Activated CD8-positive, alpha-beta T cell treated with anti-CD3 and anti-CD28 coated beads, Interleukin-2, amount 10 ng/mL, durations not matched to agents 7 days and 5 days (primary cell): Measurements from ENCODE around the gene COL6A2. TPM values are rescaled to one million over a fixed set of nuclear protein-coding genes. Genes with fewer than 3 reads are reported as not detected.
A peak's percentile ranks its signal among the peaks of the same experiment; 100 is the strongest.

ENCODE experiments used
- ATAC-seq: fragments of 150-1000 bp; cut with Tn5 transposase; one replicate; pipeline ENCODE4 v1.10.0; 2021; ENCODE audit warnings: moderate library complexity
- CTCF ChIA-PET: fragments of 350-600 bp; sonication (Branson Sonifier 250); formaldehyde crosslinking; loops from one replicate; lab custom pipeline; 2021; ENCODE audit warnings: antibody characterized with exemption; lab: Charles Lee
- POLR2A ChIA-PET: fragments of 350-600 bp; sonication (Branson Sonifier 250); formaldehyde crosslinking; loops from one replicate; lab custom pipeline; 2021; ENCODE audit warnings: antibody characterized with exemption; lab: Charles Lee
- DNase-seq: peaks from one replicate; pipeline ENCODE4 v3.0.0-alpha.2; 2020
- H3K27ac Mint-ChIP-seq: one replicate; pipeline ENCODE4 v1.8.0; 2021; ENCODE audit warnings: mild to moderate bottlenecking, mixed read lengths
- H3K27me3 Mint-ChIP-seq: one replicate; pipeline ENCODE4 v1.8.0; 2021; ENCODE audit warnings: low read depth, mixed read lengths
- H3K36me3 Mint-ChIP-seq: one replicate; pipeline ENCODE4 v1.8.0; 2021; ENCODE audit warnings: low read depth, mixed read lengths
- H3K4me1 Mint-ChIP-seq: one replicate; pipeline ENCODE4 v1.8.0; 2021; ENCODE audit warnings: low read depth, mixed read lengths
- H3K4me3 Mint-ChIP-seq: one replicate; pipeline ENCODE4 v1.8.0; 2021; ENCODE audit warnings: mild to moderate bottlenecking, mixed read lengths
- H3K9me3 Mint-ChIP-seq: one replicate; pipeline ENCODE4 v1.8.0; 2022; ENCODE audit warnings: mixed read lengths; ENCODE audit not compliant: insufficient read depth
- total RNA-seq, 2 experiments: library from RNA; stranded (reverse); gene quantifications; one replicate each; pipeline ENCODE4 v1.2.3, GENCODE V29; 2021

COL6A2 gene
- 1 to 10 TPM; 6.0 to 7.2 TPM for total RNA-seq

DNA sequence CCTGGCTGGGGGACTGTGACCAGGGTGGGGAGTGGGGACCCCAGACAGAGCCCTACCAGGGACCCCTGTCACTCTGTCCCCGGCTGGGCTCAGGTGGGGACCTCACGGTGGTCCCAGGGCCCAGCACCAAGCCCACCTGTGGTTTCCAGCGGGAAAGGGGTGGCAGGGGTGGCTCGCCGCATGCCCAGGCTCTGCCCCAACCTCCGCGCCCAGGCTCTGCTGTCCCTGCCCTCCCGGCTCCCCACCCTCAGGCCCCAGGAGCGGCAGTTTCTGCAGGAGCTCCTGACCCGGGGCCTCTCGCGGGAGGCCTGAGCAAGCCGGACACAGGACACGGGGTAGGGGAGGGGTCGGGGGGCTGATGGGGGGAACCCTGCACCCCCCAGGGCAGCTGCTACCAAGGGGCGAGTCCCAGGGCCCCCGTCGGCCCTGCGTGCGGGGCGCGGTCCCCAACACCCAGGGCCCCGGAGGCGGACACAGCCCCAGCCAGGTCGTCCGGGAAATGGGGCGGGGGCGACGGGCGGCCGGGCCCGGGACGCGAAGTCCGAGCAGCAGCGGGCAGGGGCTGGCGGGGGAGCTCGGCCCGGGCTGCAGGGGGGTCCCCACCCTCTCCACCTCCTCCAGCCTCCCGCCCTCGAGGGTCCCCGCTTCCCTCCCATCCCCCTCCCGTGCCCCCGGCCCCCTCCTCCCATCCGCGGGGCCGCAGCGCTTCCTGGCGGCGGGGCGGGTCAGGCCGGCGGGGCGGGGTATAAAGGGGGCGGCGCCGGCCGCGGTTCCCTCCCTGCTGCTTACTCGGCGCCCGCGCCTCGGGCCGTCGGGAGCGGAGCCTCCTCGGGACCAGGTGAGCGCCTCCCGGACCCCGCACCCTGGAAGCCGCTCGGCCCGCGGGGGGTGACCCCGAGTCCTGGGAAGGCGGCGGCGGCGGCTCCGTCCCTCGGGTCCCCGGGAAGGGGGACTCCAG lies at the start of gene COL6A2:
Gene COL6A2, plus strand, starts transcription at position 777 of the 958 bp plus-strand sequence.
- peak; percentile 58 for DNase-seq
- ATAC-seq = peak; percentile 92
- peaks cover 17% of the 10 kb centered on the region for H3K27me3 Mint-ChIP-seq
- peaks cover 1% of the 10 kb centered on the region for H3K4me1 Mint-ChIP-seq
- H3K27ac Mint-ChIP-seq = peak within 1 kb of the TSS; percentile 7
- H3K36me3 Mint-ChIP-seq = no peaks in the 10 kb centered on the region
- H3K4me3 Mint-ChIP-seq = peak within 1 kb of the TSS; percentile 44
- H3K9me3 Mint-ChIP-seq = peaks cover 6% of the 10 kb centered on the region
- POLR2A ChIA-PET = no interaction called here
- CTCF ChIA-PET = interaction anchor here (2.5 kb wide), 1 partner anchor 125 kb away, joined by 12 read pairs; no protein-coding TSS in a partner anchor

DNA sequence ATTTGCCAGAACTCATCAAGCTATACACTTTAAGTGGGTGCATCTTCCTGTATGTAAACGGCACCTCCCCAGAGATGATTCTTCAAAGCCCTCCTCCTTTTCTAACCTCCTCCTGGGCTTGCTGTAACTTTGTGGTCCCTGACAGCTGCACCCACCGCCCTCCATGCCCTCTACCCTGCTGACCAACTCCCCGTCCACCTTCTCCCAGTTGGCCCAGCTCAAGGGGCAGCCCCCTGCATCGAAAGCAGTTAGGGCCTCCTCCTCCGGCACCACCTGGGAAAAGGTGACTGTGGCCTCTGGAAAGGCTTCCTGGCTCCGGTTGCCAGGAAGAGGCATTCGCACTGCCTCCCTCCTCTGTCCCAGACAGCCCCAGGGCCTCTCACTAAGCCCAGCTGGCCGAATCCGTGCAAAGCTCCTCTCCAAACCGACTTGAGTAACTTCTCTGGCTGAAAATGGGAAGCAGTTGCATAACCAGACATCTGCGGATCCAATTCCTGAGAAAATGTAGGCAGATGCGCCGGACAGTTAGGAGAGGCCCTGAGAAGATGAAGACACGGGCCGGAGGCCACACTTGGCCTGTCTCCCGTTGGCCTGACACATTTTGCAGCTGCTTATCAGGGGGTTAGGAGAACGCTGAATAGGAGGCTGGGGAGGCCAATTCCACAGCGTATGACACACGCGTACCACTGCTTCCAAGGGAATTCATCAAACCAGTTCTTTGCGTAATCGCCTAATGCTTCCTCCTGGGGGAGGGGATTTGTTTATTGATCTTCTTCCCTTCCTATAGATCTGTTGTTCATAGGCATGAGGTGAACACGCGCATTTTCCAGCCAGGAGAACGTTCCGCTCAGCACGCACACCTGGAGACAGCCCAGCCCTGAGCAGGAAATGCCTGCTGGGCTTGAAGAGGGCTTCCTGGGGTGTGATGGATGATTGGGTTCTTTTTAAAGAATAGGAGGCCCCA lies 48.7 kb upstream of the COL6A2 start:
- ATAC-seq = no peak

DNA sequence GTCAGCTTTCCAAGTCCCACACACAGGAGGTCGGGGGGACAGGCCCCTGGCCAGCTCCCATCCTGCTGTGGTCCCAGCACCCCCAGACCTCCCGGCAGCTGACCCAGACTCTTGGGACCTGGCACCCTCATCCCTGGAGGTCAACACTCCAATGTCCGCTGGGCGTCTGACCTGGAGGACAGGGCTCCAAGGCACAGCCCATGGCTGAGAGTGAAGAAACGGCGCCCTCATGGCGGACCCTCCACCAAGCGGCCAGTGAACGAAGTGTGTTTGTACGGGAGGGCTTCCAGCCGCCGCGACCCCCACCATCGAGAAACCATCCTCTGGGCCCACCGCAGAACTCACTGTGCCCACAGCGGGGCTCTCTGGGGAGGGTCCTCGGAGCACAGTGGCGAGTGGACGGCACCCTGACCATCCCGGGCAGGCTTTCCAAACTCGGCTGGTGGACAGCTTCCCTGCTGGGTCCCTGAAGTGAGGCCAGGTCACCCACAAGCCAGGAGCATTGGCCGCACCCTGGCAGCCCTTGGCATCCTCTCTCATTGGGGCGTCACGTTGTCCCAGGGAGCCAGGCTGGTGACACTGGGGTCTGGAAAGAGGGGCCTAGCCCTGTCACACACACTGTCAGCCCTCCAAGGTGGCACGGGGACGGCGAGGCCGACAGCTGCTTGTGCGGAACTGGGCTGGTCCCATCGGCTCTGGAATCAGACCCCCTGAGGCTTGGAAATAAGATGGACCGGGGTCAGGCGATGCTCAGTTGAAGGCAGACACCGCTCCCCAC lies 47.8 kb upstream of the COL6A2 start:
- Mint-ChIP-seq H3K27ac (no peak overlapping the region), H3K36me3 (no peaks in the 10 kb centered on the region)
- ATAC-seq = no peak

More for the DNA sequence above, 48.7 kb upstream of the COL6A2 start:
- H3K4me1 Mint-ChIP-seq = no peaks in the 10 kb centered on the region
- H3K27me3 Mint-ChIP-seq = peaks cover 3% of the 10 kb centered on the region
- H3K27ac Mint-ChIP-seq = no peak overlapping the region
- no peak for DNase-seq
- ChIA-PET POLR2A (no interaction called here), CTCF (no interaction called here)
- no peak overlapping the region for H3K4me3 Mint-ChIP-seq
- H3K36me3 Mint-ChIP-seq = no peaks in the 10 kb centered on the region
- no peaks in the 10 kb centered on the region for H3K9me3 Mint-ChIP-seq

DNA sequence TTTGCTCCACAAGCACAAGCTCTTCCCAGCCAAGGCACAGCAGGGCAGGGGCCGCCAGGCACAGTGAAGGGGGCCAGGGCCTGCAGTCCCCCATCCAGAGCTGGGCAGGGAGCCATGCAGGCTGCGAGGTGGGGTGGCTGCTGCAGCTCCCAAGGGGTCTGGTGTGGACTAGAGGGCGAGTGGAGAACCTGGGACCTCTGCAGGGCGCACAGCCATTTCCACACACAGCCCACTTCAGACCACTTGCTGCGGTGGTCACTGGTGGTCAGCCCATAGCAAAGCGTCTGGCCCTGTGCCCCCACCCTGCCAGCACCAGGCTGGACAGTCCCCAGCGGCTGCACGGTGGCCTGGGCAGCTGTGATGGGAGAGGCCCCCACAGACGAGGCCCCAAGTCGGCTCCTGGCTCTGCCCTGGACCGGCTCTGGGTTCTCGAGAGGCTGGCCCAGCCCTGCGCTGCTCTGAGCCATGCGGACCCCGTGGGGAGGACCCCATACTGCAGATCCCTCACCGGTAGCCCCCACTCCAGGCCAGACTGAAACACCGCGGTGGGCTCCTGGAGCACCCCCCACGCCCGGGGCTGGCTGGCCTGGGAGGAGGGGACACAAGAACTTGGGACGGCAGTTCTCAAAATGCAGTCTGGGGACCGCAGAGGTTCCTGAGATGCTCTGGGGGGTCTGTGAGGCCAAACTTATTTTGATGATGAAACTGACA lies 47.1 kb upstream of the COL6A2 start:
- no peaks in the 10 kb centered on the region for H3K4me1 Mint-ChIP-seq
- H3K27ac Mint-ChIP-seq = no peak overlapping the region
- H3K27me3 Mint-ChIP-seq = no peaks in the 10 kb centered on the region
- ATAC-seq (no peak), DNase-seq (no peak)
- ChIA-PET POLR2A (no interaction called here), CTCF (no interaction called here)
- H3K4me3 Mint-ChIP-seq = no peak overlapping the region
- H3K9me3 Mint-ChIP-seq = no peaks in the 10 kb centered on the region
- H3K36me3 Mint-ChIP-seq = no peaks in the 10 kb centered on the region

More for the DNA sequence above, 47.8 kb upstream of the COL6A2 start:
- Mint-ChIP-seq H3K9me3 (no peaks in the 10 kb centered on the region), H3K4me1 (no peaks in the 10 kb centered on the region), H3K4me3 (no peak overlapping the region), H3K27me3 (peaks cover 2% of the 10 kb centered on the region)
- DNase-seq = no peak
- POLR2A ChIA-PET = no interaction called here
- CTCF ChIA-PET = no interaction called here

DNA sequence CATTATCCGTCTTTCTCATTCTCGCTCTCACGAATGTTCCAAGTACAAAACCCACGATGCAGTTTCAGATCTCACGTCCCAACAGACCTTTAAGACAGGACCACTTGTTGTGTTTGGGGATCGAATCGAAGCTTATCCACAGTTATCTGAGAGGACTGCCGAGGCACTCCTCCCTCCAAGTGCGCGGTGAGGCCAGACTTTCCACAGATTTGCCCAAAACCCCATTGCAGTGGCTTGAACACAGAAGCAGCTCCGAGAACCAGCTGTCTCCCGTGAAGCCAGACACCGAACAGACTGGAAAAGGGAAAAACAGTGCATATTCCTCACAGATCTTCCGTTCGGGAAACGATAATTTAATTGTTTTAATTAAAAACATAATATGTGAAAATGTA lies 46.5 kb upstream of the COL6A2 start:
- H3K27me3 Mint-ChIP-seq = no peaks in the 10 kb centered on the region
- ATAC-seq = no peak

DNA sequence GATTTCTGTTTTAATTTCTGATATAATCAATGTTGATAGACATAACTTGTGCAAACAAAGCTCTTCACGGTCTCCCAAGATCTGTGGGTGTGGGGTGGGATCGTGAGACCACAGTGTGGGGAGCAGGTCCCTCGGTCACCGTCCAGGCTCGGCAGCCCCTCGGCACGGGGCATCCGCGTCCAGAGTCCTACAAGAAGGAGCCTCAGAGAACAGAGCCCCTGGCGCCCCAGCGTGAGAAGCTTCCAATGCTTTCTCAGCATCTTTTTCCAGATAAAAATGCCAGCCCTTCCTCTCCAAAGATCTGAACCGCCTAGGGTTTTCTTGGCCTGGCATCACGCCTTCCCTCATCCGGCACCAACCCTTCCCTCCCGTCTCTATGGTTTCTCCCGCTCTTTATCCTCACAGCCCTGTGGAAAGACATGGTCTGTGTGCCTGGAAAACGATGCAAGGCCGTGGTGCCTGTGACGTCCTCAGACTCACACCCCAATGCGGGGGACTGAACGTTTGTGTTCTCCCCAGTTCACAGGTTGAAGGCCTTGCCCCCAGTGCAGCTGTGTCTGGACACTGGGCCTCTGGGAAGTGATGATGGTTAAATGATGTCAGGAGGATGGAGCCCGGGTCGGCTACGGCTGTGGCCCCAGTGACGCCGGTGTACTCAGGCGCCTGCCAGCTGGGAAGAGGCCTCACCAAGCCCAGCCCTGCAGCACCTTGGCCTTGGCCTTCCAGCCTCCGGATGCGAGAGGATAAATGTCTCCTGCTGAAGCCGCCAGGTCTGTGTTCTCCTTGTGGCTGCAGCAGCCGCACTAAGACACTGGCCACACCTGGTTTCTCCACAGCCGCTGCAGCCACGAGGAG lies 45.9 kb upstream of the COL6A2 start:
- no peak for ATAC-seq
- H3K9me3 Mint-ChIP-seq = no peaks in the 10 kb centered on the region
- H3K27ac Mint-ChIP-seq = no peak overlapping the region
- no peaks in the 10 kb centered on the region for H3K36me3 Mint-ChIP-seq
- H3K4me3 Mint-ChIP-seq = no peak overlapping the region
- H3K27me3 Mint-ChIP-seq = no peaks in the 10 kb centered on the region
- no peak for DNase-seq
- peaks cover 7% of the 10 kb centered on the region for H3K4me1 Mint-ChIP-seq
- ChIA-PET POLR2A (no interaction called here), CTCF (no interaction called here)

More for the DNA sequence above, 46.5 kb upstream of the COL6A2 start:
- Mint-ChIP-seq H3K27ac (no peak overlapping the region), H3K4me3 (no peak overlapping the region), H3K9me3 (no peaks in the 10 kb centered on the region), H3K36me3 (no peaks in the 10 kb centered on the region), H3K4me1 (peaks cover 2% of the 10 kb centered on the region)
- DNase-seq = no peak
- CTCF ChIA-PET = no interaction called here
- POLR2A ChIA-PET = no interaction called here

DNA sequence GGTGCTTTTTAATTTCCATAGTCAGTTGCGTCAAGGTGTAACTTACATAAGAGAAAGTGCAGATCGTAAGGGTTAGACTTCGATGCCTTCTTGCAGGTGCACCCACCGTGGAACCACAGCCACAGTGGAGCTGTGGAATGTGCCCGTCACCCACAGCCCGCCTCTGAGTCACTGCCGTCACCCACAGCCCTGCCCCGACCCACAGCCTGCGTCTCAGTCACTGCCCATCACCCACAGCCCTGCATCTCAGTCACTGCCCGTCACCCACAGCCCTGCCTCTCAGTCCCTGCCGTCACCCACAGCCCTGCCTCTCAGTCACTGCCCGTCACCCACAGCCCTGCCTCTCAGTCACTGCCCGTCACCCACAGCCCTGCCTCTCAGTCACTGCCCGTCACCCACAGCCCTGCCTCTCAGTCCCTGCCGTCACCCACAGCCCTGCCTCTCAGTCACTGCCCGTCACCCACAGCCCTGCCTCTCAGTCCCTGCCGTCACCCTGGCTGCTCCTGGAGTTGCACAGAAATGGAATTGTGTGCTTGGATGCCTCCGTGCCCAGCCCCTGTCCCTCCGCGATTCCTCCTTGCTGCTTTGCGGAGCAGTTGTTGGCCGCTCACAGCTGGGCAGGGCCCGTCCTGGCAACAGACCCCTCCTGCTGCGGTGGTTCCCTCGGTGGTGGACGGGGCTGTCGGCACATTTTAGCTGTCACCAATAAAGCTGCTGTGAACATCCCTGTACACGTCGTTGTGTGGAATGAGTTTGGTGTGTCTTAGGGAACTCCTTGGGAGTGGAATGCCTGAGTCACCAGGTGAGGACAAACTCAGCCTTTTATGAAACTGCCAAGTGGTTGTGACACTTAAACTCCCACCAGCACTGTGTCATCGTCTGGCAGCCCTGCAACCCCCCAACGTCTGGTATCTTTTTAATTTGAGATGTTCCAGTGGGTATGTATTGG lies 44.9 kb upstream of the COL6A2 start:
- no peak overlapping the region for H3K27ac Mint-ChIP-seq
- CTCF ChIA-PET = interaction anchor here (1.2 kb wide), 1 partner anchor 90 kb away, joined by 3 read pairs; no protein-coding TSS in a partner anchor
- DNase-seq (no peak), ATAC-seq (no peak)
- no peaks in the 10 kb centered on the region for H3K36me3 Mint-ChIP-seq
- H3K27me3 Mint-ChIP-seq = no peaks in the 10 kb centered on the region
- no peak overlapping the region for H3K4me3 Mint-ChIP-seq
- peaks cover 16% of the 10 kb centered on the region for H3K4me1 Mint-ChIP-seq
- POLR2A ChIA-PET = no interaction called here
- no peaks in the 10 kb centered on the region for H3K9me3 Mint-ChIP-seq

DNA sequence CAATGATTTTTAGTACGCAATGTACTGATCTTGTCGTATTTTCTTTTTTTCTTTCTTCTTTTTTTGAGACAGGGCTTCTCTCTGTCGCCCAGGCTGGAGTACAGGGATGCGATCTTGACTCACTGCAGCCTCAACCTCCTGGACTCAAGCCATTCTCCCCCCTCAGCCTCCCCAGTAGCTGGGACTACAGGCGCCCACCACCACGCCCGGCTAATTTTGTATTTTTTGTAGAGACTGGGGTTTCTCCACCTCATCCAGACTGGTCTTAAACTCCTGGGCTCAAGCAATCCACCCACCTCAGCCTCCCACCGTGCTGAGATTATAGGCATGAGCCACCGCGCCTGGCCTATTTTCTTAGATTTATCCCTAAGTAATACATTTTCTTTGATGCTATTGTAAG lies 43.9 kb upstream of the COL6A2 start:
- ChIA-PET CTCF (interaction anchor here (1.2 kb wide), 1 partner anchor 89 kb away, joined by 3 read pairs; no protein-coding TSS in a partner anchor), POLR2A (no interaction called here)
- DNase-seq (no peak), ATAC-seq (no peak)
- Mint-ChIP-seq H3K36me3 (no peaks in the 10 kb centered on the region), H3K4me3 (no peak overlapping the region), H3K4me1 (peaks cover 24% of the 10 kb centered on the region), H3K27me3 (peaks cover 5% of the 10 kb centered on the region), H3K27ac (no peak overlapping the region), H3K9me3 (no peaks in the 10 kb centered on the region)

DNA sequence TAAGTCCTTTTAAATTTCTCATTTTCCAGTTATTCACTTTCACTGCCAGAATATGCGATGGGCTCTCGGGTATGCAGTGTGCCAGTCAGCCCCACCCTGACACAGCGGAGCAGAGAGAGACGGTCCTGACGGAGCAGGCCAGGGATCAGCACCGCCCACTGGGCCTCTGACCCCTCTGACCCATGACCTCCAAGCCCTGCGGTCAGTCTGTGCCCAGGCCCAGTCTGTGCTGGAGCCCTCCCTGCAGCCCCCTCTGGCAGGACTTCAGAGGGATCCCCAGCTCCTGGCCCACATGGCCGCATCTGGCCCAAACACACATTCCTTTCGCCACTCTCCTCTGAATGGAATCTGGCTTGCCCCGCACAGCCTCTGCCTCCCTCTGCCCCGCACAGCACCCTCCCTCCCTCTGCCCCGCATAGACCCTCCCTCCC lies 43.4 kb upstream of the COL6A2 start:
- no peak overlapping the region for H3K4me3 Mint-ChIP-seq
- ChIA-PET CTCF (no interaction called here), POLR2A (no interaction called here)
- peaks cover 1% of the 10 kb centered on the region for H3K36me3 Mint-ChIP-seq
- no peak for DNase-seq
- peaks cover 24% of the 10 kb centered on the region for H3K4me1 Mint-ChIP-seq
- H3K27me3 Mint-ChIP-seq = peaks cover 5% of the 10 kb centered on the region
- H3K27ac Mint-ChIP-seq = no peak overlapping the region
- H3K9me3 Mint-ChIP-seq = no peaks in the 10 kb centered on the region
- no peak for ATAC-seq
